ENCODE data around the gene TTLL11.
"Not testable (repeated sequence)": the region's sequence is repeated elsewhere in the genome, so short reads cannot be mapped to it uniquely, and the experiment has no call there.

The TTLL11 gene

GRCh38 chr9:122040561-122041242 is 52.4 kb downstream of the TTLL11 start:
- peak; percentile 46 for DNase-seq

DNA sequence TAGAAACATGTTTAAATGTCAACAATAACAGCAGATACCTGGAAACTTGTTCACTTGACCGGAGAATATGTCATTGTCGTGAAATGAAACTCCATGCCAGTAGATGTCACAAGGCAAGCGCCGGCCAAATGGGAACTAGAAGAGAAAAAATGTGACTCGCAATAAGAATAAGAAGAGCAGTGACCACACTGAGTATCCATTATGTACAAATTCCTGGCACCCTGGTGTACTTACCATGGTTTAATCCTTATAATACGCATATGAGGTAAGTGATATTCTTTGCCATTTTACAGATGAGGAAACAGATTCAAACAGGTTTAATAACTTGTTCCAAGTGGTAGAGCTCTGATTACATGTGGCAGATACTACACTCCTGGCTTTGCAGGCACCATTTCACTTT is 53.9 kb downstream of the TTLL11 start:
- DNase-seq: no peak

DNA sequence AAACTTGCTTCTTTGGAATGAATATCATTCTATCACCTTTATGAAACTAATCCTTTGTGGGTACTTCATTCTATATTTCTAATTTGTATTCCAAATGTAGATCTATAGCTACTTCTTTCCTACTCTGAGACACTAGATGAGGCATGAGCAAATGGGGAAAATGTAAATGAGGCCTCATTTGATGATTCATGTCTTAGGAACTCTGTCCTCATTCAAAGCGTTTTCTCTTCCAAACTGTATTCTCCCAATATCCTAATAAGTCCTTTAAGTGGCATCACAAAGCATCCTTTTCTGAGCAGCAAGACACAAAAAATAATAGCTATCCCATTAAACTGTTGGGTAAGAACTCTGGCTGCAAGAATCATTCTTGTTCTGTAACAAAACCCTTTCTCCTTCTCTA is 56.1 kb downstream of the TTLL11 start:
- DNase-seq: peak; percentile 82

GRCh38 chr9:122036408-122036807 is 56.7 kb downstream of the TTLL11 start:
- DNase-seq: no peak

GRCh38 chr9:122033775-122034373 is 59.2 kb downstream of the TTLL11 start:
- DNase-seq: no peak

DNA sequence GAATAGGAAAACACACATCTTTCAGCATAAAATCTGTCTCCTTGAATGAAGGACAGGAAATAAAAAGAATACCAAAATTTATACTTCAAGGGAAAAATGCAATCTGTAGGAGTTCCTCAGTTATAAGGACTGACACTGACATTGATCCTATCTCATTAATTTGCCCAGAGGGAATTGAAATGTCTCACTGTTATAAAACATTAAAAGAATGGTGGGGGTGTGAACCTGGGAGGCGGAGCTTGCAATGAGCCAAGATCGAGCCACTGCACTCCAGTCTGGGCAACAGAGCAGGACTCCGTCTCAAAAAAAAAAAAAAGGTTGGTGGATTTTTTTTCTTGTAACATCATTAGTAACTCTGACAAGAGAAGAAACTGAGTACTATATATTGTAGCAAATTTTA is 60.8 kb downstream of the TTLL11 start:
- no peak for DNase-seq

DNA sequence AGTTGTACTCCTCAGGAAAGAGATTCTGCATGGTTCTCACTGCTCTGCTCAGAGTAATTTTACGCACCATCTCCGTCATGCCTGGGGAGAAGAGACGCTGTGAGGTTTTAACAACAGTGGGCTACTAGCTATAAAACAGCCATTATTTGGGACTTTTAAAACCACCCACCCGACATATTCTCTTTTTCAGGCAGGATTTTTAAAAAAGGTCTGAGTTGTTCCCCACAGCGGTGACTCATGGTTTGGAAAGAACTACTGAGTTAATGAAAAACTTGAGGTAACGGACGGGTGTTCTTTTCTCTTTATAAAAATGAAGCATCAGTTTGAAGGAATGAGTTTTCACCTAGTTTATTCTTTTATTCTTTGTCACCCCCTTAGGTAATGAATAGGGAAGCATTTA is 61.3 kb downstream of the TTLL11 start:
- DNase-seq: no peak

DNA sequence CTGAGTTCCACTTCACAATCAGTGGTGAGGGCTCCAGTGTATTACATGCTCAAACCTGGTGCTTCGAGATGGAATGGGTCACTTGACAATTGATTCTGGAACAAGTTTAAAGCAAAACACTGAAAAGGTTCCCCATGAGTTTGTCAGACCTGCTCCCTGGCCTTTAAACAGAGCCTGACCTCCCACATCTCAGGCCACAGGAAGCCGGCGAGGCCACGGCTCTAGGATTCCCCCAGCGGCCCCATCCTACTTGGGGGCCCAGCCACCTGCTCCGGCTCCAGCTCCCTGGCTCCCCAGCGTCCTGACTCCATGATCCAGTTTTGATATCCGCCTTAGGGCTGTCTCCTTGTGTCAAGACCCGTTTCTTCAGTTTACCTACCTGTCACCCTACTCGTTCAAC is 62.0 kb downstream of the TTLL11 start:
- no peak for DNase-seq

GRCh38 chr9:122030357-122030756 is 62.8 kb downstream of the TTLL11 start:
- DNase-seq: no peak

DNA sequence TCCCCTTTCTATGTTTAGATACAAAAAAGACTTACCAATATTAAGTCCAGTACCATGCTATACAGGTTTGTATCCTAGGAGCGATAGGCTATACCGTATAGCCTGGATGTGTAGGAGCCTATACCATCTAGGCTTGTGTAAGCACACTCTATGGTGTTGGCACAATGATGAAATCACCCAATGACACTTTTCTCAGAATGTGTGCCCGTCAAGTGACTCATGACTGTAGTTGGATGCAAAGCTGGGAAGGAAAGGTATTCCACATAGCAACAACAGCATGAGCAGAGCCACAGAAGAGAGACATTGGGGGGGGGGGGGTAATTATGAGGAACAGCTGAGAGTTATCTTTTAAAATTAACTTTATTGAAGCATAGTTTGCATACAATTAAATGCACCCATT is 63.2 kb downstream of the TTLL11 start:
- DNase-seq: no peak

- DNase-seq: no peak
Observed at GRCh38 chr9:122028089-122028488, 65.0 kb downstream of the TTLL11 start.

DNA sequence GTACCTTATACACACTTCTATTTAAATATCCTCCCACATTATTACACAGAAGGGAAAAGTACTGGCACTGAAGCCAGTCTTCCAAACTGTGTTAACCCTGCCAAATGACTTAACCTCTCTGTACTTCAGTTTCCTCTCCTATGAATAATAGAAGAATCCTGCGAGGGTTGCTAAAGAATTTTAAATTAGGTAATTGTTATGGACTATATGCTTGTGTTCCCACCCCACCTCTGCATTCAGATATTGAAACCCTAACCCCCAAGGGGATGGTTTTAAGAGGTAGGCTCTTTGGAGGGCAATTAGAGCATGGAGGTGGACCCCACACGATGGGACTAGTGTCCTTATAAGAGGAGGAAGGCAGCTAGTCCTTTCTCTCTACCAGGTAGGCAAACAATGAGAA is 72.7 kb downstream of the TTLL11 start:
- DNase-seq: no peak

- DNase-seq: no peak
Observed at GRCh38 chr9:122016744-122017143, 76.4 kb downstream of the TTLL11 start.

DNA sequence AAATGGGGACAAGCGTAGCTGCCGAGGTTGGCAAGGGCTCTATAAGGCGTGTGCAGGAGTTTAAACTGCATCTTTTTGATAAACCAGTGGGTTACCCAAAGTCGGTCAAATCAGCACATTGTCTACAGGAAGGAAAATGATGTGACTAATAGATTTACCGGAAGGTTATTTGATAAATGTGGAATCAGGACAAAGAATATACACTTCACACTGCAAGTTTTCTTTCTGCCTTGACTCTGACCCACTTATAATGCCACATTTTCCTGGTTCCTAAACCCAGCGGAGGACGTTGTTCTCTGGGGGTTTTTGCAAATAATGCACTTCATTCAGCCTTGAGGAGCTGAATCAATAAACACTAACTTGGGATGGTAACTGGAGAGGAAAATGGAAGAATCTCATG is 76.8 kb downstream of the TTLL11 start:
- DNase-seq: no peak

DNA sequence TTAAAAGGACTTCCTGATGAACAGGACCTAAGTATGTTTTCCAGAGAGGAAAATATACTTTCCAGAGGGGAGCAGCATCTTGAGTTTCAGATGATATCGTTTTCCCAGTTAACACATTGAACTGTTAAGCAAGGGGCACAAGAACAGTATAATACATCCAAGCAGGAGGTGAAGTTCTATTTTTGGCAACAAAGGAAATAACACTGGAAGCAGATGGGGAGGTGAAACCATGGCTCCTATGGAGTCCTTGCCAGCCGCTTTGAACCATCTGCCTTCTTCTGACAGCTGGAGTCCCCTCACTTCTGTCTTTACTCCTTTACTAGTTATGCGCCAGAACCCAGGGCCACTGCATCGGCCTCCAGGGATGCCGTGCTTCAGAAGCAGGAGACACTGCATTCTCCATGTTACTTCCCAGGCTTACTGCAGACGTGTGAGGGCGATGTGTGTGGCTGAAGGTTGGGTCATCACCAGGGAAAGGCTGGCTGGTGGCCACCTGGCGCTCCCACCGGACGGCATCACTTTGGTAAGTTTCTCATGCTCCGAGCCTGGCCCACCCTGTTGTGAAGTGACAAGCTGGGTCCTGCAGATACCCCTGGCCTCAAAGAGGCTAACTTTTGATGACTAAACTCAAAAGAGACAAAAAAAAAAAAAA is 77.8 kb downstream of the TTLL11 start:
- no peak for DNase-seq

GRCh38 chr9:122011818-122012498 is 81.2 kb downstream of the TTLL11 start:
- DNase-seq: no peak

DNA sequence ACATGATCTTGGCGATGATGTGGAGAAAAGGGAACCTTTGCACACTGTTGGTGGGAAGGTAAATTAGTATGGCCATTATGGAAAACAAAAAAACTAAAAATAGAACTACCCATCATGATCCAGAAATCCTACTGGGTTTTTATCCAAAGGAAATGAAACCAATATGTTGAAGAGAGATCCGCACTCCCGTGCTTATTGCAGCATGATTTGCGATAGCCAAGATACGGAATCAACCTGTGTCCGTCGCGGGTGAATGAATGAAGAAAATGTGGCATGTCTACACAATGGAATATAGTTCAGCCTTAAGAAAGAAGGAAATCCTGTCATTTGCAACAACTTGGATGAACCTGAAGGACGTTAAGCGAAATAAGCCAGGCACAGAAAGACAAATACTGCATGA is 84.5 kb downstream of the TTLL11 start:
- no peak for DNase-seq

GRCh38 chr9:122007837-122008236 is 85.3 kb downstream of the TTLL11 start:
- no peak for DNase-seq

- DNase-seq: peak; percentile 26
Observed at GRCh38 chr9:122005597-122005996, 87.5 kb downstream of the TTLL11 start.

GRCh38 chr9:122004589-122004988 is 88.5 kb downstream of the TTLL11 start:
- DNase-seq: no peak

DNA sequence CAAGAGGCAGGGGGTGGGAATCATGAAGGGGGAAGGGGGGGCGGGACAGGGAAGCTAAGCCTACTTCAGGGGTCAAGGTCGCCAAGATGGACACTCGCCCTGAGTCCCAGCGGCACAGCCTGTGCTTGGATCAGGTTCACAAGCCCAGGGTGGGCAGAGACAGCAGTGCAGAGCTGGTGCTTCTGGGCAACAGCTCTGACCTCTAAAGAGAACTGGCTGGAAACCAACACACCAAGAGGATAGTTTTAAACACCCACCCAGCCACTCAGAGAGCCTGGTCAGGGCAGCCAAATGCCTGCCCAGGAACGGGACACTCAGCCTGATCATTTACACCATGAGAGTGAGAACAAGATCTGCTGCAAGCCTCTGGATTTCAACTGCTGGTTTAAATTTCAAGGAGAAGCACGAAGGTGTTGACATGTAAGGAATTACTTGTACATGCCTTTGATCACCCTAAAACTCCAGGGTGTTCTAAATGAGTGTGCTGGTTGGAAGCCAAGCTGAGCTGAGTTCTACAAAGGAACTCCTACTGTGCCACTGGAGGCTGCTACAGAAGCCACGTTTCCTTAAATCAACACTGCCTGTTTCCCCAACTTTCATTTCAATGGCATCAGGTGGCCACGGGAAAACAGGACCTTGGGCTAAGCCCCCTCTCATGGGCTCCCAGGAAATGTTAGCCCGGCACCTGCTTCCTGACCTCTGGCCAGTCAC is 91.5 kb downstream of the TTLL11 start:
- peak; percentile 65 for DNase-seq

DNA sequence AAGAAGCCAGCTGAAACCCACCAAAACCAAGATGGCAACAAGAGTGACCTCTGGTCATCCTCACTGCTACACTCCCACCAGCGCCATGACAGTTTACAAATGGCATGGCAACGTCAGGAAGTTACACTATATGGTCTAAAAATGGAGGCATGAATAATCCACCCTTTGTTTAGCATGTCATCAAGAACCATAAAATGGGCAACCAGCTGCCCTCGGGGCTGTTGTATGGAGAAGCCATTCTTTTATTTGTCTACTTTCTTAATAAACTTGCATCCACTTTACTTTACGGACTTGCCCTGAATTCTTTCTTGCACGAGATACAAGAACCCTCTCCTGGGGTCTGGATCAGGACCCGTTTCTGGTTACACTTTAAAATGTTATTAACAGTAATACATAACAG is 92.6 kb downstream of the TTLL11 start:
- DNase-seq: not testable (repeated sequence)

- DNase-seq: no peak
Observed at GRCh38 chr9:121999556-121999955, 93.6 kb downstream of the TTLL11 start.
